AG08396 (cell line): ENCODE measurements around the gene ARHGEF17.

Experiments
- DNase-seq: peaks from one replicate; pipeline ENCODE4 v3.0.0; 2012; ENCODE audit warnings: low spot score, mixed read lengths

The ARHGEF17 gene

GRCh38 chr11:73291781-73292524 lies 16.1 kb upstream of the ARHGEF17 start:
- DNase-seq = no peak

- no peak for DNase-seq
Measured at GRCh38 chr11:73292525-73292894, 15.6 kb upstream of the ARHGEF17 start.

GRCh38 chr11:73293356-73293936 lies 14.6 kb upstream of the ARHGEF17 start:
- no peak for DNase-seq

- DNase-seq = no peak
Measured at GRCh38 chr11:73294604-73295003, 13.5 kb upstream of the ARHGEF17 start.

- peak; percentile 88 for DNase-seq
Measured at GRCh38 chr11:73295241-73295995, 12.7 kb upstream of the ARHGEF17 start.

GRCh38 chr11:73295996-73296318 lies 12.1 kb upstream of the ARHGEF17 start:
- no peak for DNase-seq

- DNase-seq = no peak
Measured at GRCh38 chr11:73296501-73297230, 11.4 kb upstream of the ARHGEF17 start.

- DNase-seq = no peak
Measured at GRCh38 chr11:73297231-73297590, 10.9 kb upstream of the ARHGEF17 start.

GRCh38 chr11:73297702-73298101 lies 10.4 kb upstream of the ARHGEF17 start:
- no peak for DNase-seq

GRCh38 chr11:73298233-73298632 lies 9.8 kb upstream of the ARHGEF17 start:
- no peak for DNase-seq

- DNase-seq = no peak
Measured at GRCh38 chr11:73299751-73300150, 8.3 kb upstream of the ARHGEF17 start.

GRCh38 chr11:73306069-73306841 lies 1.8 kb upstream of the ARHGEF17 start:
- DNase-seq = no peak

- DNase-seq = no peak
Measured at GRCh38 chr11:73306977-73307322, 1.1 kb upstream of the ARHGEF17 start.

- DNase-seq = peak; percentile 95
Measured at GRCh38 chr11:73307323-73308002, 613 bp upstream of the ARHGEF17 start.

- peak; percentile 95 for DNase-seq
Measured at GRCh38 chr11:73308961-73309919, 1.2 kb downstream of the ARHGEF17 start.

- no peak for DNase-seq
Measured at GRCh38 chr11:73310076-73310475, 2.0 kb downstream of the ARHGEF17 start.

GRCh38 chr11:73310661-73311393 lies 2.8 kb downstream of the ARHGEF17 start:
- DNase-seq = no peak

- DNase-seq = no peak
Measured at GRCh38 chr11:73311394-73311869, 3.4 kb downstream of the ARHGEF17 start.

- DNase-seq = no peak
Measured at GRCh38 chr11:73312036-73312435, 4.0 kb downstream of the ARHGEF17 start.
